Measurements from ENCODE around the gene TCHHL1.

The TCHHL1 gene

GRCh38 chr1:152036267-152037216, 52.3 kb downstream of the TCHHL1 start, which contains the start of gene S100A11:
Gene S100A11 (minus strand): TSS chr1:152037004. CDS start chr1:152036915, 89 bp downstream.
- peak; percentile 92 for DNase-seq

- DNase-seq, result no peak
These were observed 53.2 kb downstream of the TCHHL1 start for GRCh38 chr1:152035539-152036266.

- DNase-seq, result peak; percentile 61
These were observed 54.0 kb downstream of the TCHHL1 start for GRCh38 chr1:152034654-152035538.

- no peak for DNase-seq
These were observed 54.6 kb downstream of the TCHHL1 start for GRCh38 chr1:152034324-152034653.
